Measurements from ENCODE around the gene NAGA.
A peak's percentile ranks its signal among the peaks of the same experiment; 100 is the strongest.
"Not testable (repeated sequence)": the region's sequence is repeated elsewhere in the genome, so short reads cannot be mapped to it uniquely, and the experiment has no call there.

The NAGA gene

DNA sequence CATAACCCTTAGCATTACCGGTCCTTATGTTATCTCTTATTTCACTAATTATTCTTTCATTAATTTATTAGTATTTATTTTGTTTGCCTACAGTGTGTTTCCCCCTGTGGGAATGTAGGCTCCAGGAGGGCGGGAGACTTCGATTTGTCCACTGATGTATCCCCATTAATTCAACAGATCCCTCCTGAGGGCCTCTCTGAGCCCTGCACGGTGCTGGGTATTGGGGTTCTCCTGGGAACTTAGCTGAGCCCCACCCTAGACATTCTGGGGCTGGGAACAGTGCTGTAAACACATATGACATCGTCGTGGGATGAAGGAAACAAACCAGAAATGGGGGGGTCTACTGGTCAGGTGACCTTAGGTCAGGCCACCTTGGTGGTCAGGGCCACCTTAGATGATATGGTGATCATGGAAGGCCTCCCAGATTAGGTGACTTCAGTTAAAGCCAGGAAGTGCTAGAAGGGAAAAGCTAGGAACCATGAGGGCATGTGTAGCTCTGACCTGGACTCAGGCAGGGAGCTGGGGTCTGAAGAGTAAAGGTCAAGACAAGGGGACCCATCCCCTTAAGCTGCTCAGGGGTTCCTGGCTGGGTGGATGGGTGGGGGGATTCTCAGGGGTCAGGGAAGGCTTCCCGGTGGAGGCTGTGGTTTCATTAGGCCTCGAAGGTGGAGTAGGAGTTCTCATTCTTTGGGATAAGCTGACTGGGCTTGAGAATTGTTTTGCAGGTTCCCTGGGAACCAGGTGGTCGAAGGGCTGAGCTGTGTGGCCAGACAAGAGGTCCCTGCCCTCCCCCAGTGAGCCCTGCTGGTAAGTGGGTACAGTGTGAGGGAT lies 4.4 kb upstream of the NAGA start:
- DNase-seq, result no peak

DNA sequence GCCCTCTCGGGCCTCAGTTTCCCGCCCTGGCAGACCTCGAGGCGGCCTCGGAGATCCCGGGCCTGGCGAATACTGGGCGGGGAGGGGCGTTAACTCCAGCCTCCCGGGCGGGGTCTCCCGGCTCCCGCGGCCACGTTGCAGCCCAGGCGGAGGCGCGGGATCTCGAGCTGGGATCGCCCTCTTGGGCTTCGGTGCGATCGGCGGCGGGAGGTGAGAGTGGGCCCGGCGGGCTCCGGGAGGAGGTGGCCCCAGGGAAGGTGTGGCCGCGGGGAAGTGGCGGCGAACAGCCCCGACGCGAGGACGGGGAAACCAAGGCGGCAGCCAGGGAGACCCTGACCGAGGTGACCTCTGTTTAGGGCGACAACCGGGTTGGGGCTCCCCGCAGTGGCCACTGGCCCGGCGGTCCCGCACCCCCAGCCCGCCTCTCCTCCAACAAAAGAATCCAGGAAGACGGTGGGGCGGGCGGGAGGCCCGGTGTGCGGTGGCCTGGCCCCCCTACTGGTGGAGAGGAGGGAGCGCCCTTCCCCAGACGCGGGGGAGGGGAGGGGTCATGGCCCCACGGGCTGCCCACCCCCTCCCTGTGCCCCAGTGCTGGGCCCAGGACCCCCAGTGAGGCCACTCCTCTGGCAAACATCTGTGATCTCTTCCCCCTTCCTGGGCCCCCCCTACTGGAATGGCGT lies 3.7 kb upstream of the NAGA start, which contains the start of gene PHETA2:
PHETA2 (plus strand) TSS at position 117 of the 680 bp plus-strand sequence. CDS start 3,046 bp downstream, outside the sequence.
- peak; percentile 49 for DNase-seq

DNA sequence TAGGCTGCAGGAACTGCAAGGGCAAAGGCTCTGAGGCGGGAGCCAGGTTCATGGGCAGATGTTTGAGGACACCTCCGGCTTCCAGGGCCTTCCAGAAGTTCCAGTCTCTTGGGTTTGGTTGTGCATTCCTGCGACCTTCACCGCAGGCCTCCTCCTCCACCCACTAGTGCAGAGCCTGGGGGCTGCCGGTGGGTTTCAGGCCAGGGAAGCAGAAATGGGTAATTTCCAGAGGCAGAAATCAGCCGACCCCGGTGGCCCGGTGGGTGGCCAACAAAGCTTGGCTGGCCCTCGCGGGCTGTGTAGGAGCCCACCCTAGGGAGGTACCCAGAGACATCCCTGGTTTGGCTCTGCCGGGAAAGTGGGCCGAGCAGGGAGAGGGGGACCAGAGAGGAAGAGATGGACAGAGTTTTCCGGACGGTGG lies 3.0 kb upstream of the NAGA start:
- no peak for DNase-seq

DNA sequence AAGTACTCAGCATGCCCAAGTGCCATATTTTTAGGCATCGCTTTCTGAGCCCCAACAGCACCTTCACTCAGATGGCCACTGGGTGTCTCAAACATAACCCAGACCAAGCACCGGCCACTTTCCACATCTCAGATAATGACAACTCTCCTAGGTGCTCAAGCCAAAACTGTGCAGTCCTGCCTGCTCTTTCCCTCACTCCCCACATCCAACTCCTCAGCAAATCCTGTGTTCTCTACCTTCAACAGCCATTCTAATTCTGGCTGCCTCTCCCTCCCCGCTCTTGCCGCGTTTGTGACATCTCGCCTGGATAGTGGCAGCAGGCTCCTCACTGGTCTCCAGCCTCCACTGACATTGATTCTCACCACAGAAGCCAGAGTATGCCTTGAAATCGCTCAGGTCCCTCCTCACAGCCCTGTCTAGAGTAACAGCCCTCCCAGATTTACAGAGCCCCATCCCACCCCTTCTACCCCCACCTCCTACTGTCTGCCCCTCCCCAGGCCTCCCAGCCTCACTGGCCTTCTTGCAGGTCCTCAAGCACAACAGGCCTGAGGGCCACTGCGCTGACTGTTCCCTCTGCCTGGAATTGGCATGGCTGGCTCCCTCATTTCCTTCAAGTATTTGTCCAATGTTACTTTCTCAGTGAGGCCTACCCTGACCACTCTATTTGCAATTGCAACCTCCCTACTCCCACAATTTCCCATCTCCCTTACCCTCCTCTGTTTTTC lies 2.2 kb upstream of the NAGA start:
- no peak for DNase-seq

DNA sequence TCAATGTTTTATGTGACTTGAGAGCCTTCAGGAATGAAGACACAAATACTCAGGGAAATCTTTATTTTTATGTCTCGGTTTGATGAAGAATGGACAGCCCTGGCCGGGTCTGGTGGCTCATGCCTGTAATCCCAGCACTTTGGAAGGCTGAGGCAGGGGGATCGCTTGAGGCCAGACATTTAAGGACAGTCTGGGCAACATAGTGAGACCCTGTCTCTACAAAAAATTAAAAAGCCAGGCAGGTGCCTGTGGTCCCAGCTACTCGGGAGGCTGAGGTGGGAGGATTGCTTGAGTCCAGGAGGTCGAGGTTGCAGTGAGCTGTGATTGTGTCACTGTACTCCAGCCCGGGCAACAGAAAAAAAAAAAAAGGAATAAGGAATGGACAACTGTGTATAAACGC lies 896 bp upstream of the NAGA start:
- DNase-seq, result not testable (repeated sequence)

DNA sequence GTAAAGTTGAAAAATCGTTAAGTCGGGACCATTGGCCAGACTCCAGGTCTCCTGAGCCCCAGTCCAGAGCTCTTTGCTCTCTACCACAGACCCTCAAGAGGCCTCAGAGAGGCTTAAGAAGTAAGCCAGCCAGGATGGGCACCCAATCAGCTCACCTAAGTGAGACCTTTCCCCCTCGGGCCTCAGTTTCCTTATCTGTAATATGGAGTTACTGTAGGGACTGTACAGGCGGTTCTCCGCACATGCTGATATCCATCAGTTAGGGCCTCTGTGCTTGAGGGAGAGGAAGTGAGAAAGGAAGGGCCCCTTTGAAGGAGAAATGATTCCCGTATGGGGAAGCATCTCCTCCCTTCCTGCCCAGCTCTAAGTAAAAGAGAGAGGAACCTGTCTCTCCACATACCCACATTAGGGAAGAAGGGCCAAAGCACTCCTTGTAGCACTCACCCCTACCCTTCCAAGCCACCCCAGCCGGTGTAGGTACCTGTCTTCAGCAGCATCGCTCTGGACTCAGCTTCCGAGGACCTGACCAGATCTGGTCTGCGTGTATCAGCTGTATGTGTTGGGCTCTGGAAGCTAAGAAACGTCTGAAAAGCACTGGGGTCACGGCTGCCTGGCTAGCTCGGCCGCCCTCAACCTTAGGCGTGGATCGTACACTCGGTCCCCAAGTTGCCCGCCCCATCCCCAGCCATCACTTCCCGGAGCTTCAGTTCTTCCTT lies 653 bp downstream of the NAGA start:
- peak; percentile 75 for DNase-seq

DNA sequence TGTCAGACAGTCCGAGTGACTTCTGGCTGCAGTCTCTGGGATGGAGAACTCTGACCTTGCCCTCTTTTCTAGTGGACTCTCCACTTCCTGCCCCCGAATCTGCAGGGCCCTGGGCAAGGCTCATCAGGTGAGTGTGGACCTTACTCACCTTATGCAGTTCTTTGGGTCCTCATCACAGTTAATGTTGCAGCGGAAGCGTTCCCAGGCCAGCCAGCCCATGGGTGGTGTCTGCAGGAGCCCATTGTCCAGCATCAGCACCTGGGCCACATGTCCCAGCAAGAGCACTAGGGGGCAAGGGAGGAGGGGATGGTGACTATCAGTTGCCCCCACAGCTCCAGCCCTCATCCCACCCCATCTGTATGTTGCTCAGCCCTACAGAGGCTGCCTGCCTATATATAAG lies 2.3 kb downstream of the NAGA start:
- no peak for DNase-seq

DNA sequence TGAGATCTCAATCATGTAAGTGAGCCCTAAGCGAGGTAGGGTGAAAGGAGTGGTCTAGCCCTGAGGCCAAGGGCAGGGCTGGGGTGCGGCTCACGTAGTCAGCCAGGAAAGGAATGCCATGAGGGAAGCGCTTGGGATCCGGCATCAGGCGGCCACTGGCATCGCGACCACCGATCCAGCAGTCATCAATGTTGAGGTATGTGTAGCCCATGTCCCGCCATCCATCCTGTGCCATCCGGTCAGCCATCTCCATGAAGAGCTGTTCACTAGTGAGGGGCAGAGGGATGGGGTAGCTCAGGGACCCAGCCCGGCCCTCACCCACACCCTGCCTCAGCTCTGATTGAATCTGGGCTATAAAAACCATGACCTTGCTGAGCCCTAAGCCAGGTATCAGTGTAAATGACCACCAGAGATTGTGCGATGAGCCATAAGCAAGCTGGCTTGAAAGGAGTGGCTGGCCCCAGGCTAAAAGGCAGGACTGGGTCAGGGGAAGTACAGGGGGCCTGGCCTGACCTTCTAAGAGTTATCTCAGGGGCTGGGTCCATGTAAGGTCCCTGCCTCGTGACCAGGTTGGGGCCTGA lies 2.9 kb downstream of the NAGA start:
- no peak for DNase-seq

DNA sequence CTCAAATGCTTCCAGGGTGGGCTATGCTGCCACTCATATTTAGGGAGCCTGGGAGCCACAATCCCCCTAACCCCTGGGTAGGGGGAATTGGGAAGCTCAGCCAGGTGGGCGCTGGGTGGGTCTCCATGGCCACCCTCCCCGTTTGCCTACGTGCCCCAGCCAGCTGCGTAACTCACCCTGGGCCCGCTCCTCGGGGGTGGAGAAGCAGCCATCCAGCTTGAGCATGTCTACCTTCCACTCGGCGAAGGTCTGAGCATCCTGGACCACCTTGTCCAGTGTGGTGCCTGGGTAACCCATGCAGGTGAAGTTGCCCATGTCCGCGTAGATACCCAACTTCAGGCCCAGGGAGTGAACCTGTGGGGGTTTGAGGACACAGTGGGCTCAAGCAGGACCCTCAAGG lies 3.7 kb downstream of the NAGA start:
- DNase-seq, result no peak

DNA sequence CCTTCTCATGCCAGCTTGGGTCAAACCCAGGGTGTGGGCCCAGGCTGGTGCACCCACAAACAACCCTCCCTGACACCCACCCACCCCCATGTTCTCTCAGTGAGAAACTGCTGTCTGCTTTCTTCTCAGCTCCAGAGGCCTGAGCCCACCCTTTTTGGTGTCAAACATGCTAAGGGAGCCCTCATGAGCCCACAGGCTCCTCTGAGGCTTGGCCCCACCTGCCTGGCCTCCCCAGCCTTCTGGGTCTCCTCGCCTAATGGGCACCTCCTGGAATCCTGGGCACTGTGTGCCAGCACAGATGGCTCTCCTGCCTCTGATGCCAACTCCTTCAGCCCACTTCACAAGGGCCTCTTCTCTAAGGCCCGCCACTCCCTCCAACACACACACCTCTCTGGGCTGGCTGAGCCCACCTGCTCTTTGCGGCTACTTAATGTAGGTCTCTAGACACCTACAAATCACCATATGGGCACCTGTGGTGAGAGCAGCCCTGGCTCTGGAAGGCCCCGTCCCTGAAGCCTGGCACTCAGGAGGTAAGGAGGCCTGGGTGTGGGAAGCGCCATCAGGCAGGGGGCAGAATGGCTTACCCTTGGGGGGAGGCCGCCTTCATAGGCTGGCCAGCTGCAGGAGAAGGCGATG lies 4.4 kb downstream of the NAGA start:
- no peak for DNase-seq

DNA sequence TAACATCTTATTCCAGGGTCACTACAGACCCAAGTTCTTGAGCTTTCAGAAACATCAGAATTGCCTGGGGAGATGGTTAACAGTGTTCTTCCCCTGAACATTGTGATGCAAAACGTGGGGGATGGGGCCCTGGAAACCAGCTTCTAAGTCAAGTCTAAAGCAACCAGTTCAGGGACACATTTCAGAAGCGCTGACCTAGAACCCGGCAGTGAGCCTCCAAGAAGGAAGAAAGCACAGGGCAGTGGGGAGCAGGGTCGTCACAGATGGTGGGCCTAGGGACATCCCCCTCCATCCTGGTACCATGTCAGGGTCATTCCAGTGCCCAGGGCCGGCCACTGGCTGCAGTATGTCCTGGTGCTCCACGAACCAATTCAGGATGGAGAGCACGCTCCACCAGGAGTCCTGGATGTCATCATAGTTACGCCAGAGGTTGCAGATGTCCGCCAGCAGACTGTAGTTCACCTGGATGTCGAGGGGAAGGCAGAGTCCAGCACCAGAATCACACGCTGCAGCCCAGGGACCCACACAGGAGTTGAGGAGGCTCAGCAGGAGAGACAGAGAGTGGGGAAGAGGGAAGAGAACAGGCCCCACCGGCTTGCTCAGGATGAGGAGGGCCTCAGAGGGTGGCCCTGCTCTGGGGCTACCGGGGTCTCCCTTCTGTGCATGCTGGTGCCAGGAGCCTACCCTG lies 5.0 kb downstream of the NAGA start:
- DNase-seq, result no peak

DNA sequence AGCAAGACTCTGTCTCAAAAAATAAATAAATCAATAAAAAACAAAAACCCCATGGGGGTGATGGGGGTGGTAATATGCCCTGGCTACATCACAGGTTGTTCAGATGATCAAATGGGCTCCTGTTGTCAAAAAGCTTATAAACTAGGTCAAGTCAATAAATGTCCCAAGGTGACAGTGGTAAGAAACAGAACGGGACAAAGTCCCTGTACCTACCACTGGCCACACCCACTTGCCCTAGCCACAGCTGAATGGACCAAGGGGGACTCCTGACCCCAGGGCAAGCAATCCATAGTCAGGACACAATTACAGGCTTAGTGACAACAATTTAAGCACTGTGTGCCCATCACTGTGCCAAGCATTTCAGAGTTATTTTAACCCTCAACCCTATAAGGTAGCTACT lies 6.0 kb downstream of the NAGA start:
- no peak for DNase-seq

DNA sequence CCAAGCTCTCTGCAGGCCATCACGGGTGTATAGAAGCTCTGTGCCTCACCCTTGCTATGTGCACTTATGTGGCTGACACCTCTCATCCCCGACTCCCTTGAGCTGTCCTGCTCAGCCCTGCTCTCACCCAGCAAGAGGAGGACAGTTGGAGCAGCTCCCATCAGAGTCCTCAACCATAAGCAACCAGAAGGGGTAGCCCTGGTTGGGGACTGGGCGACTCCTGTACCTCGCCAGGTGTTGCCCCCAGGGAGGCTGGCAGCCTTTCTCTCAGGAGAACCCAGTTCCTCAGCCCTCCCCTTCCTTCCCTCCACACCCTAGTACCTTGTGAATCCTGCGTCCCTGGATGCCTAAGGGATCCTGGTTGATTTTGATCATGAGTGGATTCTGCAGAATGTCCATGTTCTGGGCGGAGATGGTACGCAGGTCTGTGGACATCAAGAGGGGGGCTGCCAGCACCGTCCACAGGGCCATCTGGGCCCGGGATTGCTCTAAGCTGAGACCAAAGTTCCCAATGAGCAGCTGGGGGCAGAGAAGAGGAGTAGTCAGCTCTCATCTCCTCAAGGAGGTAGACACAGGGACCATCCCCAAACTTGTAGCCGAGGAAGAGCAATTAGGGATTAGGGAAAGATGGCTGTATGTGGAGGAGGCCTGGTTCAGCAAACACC lies 8.0 kb downstream of the NAGA start:
- no peak for DNase-seq

DNA sequence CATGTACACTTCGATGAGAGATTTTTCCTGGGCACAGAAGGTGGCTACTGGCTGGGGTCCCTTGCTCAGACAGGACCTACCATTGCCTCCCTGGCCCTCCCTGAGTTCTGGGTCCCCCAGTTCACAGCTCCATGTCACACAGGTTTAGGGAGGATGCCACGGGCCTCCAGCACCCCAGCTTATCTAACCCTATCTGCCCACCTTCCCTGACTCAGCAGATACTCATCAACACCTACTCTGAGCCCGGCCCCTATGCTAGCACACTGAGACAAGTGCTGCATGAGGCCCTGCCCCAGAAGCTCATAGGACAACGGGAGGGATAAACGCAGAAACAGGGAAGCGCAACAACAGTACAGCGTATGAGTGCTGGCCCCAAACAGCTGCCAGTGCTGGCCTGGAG lies 9.6 kb downstream of the NAGA start:
- no peak for DNase-seq

DNA sequence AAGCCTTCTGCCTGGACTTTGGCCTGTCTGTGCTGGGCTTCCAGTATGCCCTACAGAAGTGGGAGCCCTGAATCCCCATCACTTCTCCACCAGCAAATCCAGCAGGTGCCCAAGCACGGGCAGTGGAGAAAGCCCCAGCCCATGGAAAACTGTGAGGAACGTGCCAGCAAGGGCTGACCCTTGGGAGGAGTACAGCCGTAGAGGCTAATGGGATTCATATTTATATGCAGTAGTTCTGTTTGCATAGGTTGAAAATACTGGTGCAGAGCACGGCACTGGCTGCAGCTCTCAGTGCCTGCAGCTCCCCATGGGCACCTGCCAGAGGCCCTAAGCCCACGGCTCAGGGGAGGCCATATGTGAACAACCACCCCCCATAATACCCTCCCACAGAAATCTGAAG lies 10.1 kb downstream of the NAGA start:
- DNase-seq, result no peak

DNA sequence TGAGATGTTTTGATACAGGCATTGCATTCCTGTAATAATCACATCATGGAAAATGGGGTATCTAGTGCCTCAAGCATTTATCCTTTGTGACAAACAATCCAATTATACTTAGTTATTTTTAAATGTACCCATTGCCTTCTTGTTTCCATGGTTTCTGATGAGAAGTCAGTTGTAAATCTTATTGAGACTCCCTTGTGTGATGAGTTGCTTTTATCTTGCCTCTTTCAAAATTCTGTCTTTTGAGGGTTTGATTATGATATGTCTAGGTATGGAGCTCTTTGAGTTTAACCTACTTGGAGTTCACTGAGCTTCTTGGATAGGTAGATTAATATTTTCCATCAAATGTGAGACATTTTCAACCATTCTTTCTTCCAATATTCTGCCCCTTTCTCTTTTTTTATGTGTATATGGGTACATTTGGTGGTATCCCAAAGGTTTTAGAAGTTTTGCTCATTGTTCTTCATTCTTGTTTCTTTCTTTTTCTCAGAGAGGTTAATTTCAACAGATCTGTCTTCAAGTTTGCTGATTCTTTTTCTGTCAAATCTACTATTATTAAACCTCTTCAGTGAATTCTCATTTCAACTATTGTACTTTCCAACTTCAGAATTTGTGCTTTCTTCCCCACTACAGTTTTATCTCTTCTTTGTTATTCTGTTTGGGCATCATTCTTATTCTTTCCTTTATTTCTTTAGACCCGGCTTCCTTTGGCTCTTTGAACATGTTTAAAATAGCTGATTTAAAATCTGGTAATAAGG lies 13.7 kb downstream of the NAGA start:
- DNase-seq, result no peak

DNA sequence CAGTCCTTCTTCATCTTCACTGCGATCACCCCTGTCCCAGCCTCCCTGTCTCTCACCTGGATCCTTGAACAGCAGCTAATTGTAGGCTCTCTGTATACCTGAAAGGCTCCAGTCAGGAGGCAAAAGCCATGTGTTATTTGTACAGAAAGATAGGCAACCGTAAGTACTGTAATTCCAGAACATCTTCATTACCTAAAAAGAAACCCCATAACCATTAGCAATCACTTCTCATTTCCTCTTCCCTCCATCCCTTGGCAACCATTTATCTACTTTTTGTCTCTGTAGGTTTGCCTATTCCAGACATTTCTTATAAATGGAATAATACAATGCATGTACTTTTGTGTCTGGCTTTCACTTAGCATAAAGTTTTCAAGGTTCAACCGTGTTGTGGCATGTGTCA lies 17.8 kb downstream of the NAGA start:
- no peak for DNase-seq

DNA sequence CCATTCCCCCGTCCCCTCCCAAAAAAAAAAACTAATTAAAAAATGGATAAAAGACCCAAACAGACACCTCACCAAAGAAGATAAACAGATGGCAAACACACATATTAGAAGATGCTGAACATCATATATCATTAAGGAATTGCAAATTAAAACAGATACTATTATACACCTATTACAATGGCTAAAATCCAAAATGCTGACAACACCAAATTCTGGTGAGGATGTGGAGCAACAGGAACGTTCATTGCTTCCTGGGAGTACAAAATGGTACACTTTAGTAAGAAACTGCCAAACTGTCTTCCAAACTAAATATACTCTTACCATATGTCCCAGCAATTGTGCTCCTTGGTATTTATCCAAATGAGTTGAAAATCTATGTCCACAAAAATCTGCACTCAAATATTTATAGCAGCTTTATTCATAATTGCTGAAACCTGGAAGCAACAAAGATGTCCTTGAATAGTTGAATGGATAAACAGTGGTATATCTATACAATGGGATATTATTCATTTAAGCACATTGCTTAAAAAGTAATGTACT lies 19.9 kb downstream of the NAGA start:
- DNase-seq, result no peak

DNA sequence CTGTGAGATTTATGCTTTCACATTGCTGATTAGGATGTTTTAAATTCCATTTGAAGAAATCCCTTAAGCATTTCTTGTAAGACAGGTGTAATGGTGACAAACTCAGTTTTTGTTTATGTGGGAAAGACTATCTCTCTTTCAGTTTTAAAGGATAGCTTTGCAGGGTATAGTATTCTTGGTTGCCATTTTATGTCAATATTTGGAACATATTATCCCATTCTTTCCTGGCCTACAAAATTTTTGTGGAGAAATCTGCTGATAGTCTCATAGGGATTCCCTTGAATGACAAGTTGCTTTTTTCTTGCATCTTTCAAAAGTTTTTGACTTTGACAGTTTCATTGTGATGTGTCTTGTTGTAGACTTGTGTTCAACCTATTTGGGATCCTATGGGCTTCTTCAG lies 28.8 kb downstream of the NAGA start:
- no peak for DNase-seq

DNA sequence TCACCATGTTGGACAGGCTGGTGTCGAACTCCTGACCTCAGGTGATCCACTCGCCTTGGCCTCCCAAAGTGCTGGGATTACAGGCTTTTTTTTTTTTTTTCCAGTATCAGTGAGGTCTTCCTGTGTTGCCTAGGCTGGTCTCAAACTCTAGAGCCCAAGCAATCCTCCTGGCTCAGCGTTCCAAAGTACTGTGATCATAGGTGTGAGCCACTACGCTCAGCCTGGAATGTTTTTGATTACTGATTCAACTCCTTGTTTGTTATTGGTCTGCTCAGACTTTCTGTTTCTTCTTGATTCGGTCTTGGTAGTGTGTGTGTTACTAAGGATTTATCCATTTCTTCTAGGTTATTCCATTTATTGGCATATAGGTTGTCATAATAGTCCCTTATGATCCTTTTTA lies 31.3 kb downstream of the NAGA start:
- DNase-seq, result no peak

Measured in suppressor macrophage treated with lipopolysaccharide for 4 hours (primary cell).